ENCODE data around the gene NR3C1.
A peak's percentile ranks its signal among the peaks of the same experiment; 100 is the strongest.

NR3C1 gene

GRCh38 chr5:143231416-143231815 lies 172.1 kb downstream of the NR3C1 start:
- Histone ChIP-seq H4K20me1 (ENCODE audit: control insufficient read depth, insufficient read depth, low read depth, low read length) (no peaks in the 10 kb centered on the region), H3K27ac (ENCODE audit: low read depth, low read length) (no peak overlapping the region), H3F3A (ENCODE audit: control insufficient read depth, insufficient read depth) (peaks cover 6% of the 10 kb centered on the region), H3K9me3 (ENCODE audit: control insufficient read depth, insufficient read depth, low read length) (no peaks in the 10 kb centered on the region), H3K79me2 (ENCODE audit: control insufficient read depth, low read length) (no peaks in the 10 kb centered on the region), H3K9me2 (replicated peaks; ENCODE audit: control insufficient read depth, low read length) (no peaks in the 10 kb centered on the region), H3K4me3 (ENCODE audit: low read length) (peak overlapping the region; percentile 68; the same call in 1 of the 2 replicates), H3K36me3 (ENCODE audit: control insufficient read depth, low read length) (no peaks in the 10 kb centered on the region), H3K4me2 (ENCODE audit: low read length) (peak overlapping the region; percentile 84; the same call in 1 of the 2 replicates), H3K27me3 (ENCODE audit: control insufficient read depth, low read length) (no peaks in the 10 kb centered on the region), H3K4me1 (ENCODE audit: control insufficient read depth, low read length) (peaks cover 44% of the 10 kb centered on the region)
- TF ChIP-seq EZH2phosphoT487 (IDR thresholded peaks at IDR 0.05; ENCODE audit: borderline replicate concordance, low read length) (no peak), CTCF (IDR thresholded peaks at IDR 0.05; ENCODE audit: low read depth, low read length, poor library complexity, severe bottlenecking) (no peak)

- Histone ChIP-seq H3K36me3 (ENCODE audit: control insufficient read depth, low read length) (no peaks in the 10 kb centered on the region), H3K9me2 (replicated peaks; ENCODE audit: control insufficient read depth, low read length) (no peaks in the 10 kb centered on the region), H3K4me2 (ENCODE audit: low read length) (peak overlapping the region; percentile 84), H4K20me1 (ENCODE audit: control insufficient read depth, insufficient read depth, low read depth, low read length) (no peaks in the 10 kb centered on the region), H3K9me3 (ENCODE audit: control insufficient read depth, insufficient read depth, low read length) (no peaks in the 10 kb centered on the region), H3K27me3 (ENCODE audit: control insufficient read depth, low read length) (no peaks in the 10 kb centered on the region), H3K27ac (ENCODE audit: low read depth, low read length) (peak overlapping the region; percentile 89), H3F3A (ENCODE audit: control insufficient read depth, insufficient read depth) (peaks cover 6% of the 10 kb centered on the region), H3K79me2 (ENCODE audit: control insufficient read depth, low read length) (no peaks in the 10 kb centered on the region), H3K4me3 (ENCODE audit: low read length) (peak overlapping the region; percentile 68), H3K4me1 (ENCODE audit: control insufficient read depth, low read length) (peaks cover 44% of the 10 kb centered on the region)
- TF ChIP-seq CTCF (IDR thresholded peaks at IDR 0.05; ENCODE audit: low read depth, low read length, poor library complexity, severe bottlenecking) (no peak), EZH2phosphoT487 (IDR thresholded peaks at IDR 0.05; ENCODE audit: borderline replicate concordance, low read length) (no peak)
Measured at GRCh38 chr5:143230676-143230996, 172.8 kb downstream of the NR3C1 start.

- Histone ChIP-seq H3K36me3 (ENCODE audit: control insufficient read depth, low read length) (no peaks in the 10 kb centered on the region), H3K9me2 (replicated peaks; ENCODE audit: control insufficient read depth, low read length) (no peaks in the 10 kb centered on the region), H3F3A (ENCODE audit: control insufficient read depth, insufficient read depth) (peaks cover 6% of the 10 kb centered on the region), H3K27ac (ENCODE audit: low read depth, low read length) (peak overlapping the region; percentile 89), H4K20me1 (ENCODE audit: control insufficient read depth, insufficient read depth, low read depth, low read length) (no peaks in the 10 kb centered on the region), H3K4me3 (ENCODE audit: low read length) (peak overlapping the region; percentile 68), H3K9me3 (ENCODE audit: control insufficient read depth, insufficient read depth, low read length) (no peaks in the 10 kb centered on the region), H3K4me1 (ENCODE audit: control insufficient read depth, low read length) (peaks cover 44% of the 10 kb centered on the region), H3K79me2 (ENCODE audit: control insufficient read depth, low read length) (no peaks in the 10 kb centered on the region), H3K4me2 (ENCODE audit: low read length) (peak overlapping the region; percentile 84), H3K27me3 (ENCODE audit: control insufficient read depth, low read length) (no peaks in the 10 kb centered on the region)
- TF ChIP-seq CTCF (IDR thresholded peaks at IDR 0.05; ENCODE audit: low read depth, low read length, poor library complexity, severe bottlenecking) (no peak), EZH2phosphoT487 (IDR thresholded peaks at IDR 0.05; ENCODE audit: borderline replicate concordance, low read length) (no peak)
Measured at GRCh38 chr5:143229896-143230675, 173.4 kb downstream of the NR3C1 start.
